SU-DHL-6 (cell line): Measurements from ENCODE around the gene CFAP161.

ENCODE experiments used
- H2AFZ ChIP-seq: fragments of 200-600 bp; sonication (generic); 2 replicates; pipeline ENCODE4 v1.6.1; 2014; ENCODE audit warnings: low read depth, mild to moderate bottlenecking, moderate library complexity, mixed read lengths, antibody characterized with exemption, low read length; ENCODE audit not compliant: severe bottlenecking
- H3F3A ChIP-seq: fragments of 200-600 bp; shearing (Covaris generic); 2 replicates; pipeline ENCODE4 v1.6.0; 2016; ENCODE audit warnings: antibody characterized with exemption, mild to moderate bottlenecking; ENCODE audit not compliant: insufficient read depth
- H3K27ac ChIP-seq: fragments of 200-600 bp; sonication (generic); 2 replicates; pipeline ENCODE4 v1.5.1; 2016; ENCODE audit warnings: low read depth, mild to moderate bottlenecking, low read length, moderate library complexity, mixed read lengths
- H3K27me3 ChIP-seq: fragments of 200-600 bp; sonication (generic), shearing (Covaris generic); 2 replicates; pipeline ENCODE4 v1.6.0; 2014; ENCODE audit warnings: mild to moderate bottlenecking, low read length
- H3K36me3 ChIP-seq: fragments of 200-600 bp; sonication (generic); 2 replicates; pipeline ENCODE4 v1.6.1; 2014; ENCODE audit warnings: mild to moderate bottlenecking, low read length, mixed read lengths
- H3K4me2 ChIP-seq: fragments of 300-600, 200-600 bp; shearing (Covaris generic), sonication (generic); 2 replicates; pipeline ENCODE4 v1.6.0; 2014; ENCODE audit warnings: low read length, low read depth, mild to moderate bottlenecking; ENCODE audit not compliant: poor library complexity, severe bottlenecking
- H3K4me3 ChIP-seq: fragments of 200-600 bp; sonication (generic); 2 replicates; pipeline ENCODE4 v1.5.1; 2014; ENCODE audit warnings: antibody characterized with exemption, low read length, mild to moderate bottlenecking, mixed read lengths; ENCODE audit not compliant: insufficient read depth, poor library complexity, severe bottlenecking
- H3K79me2 ChIP-seq: fragments of 200-600 bp; sonication (generic); 2 replicates; pipeline ENCODE4 v1.6.1; 2014; ENCODE audit warnings: mild to moderate bottlenecking, low read length, moderate library complexity; ENCODE audit not compliant: insufficient read depth
- H3K9ac ChIP-seq: fragments of 200-600 bp; sonication (generic); 2 replicates; pipeline ENCODE4 v1.7.0; 2014; ENCODE audit warnings: mild to moderate bottlenecking, low read length
- H3K9me2 ChIP-seq: fragments of 200-600 bp; sonication (generic); replicated peaks from 2 replicates; pipeline ENCODE4 v1.6.1; 2014; ENCODE audit warnings: low read length; ENCODE audit not compliant: insufficient read depth
- H3K9me3 ChIP-seq: fragments of 200-600 bp; sonication (generic); 2 replicates; pipeline ENCODE4 v1.6.1; 2014; ENCODE audit warnings: low read length, mixed read lengths; ENCODE audit not compliant: insufficient read depth
- H4K20me1 ChIP-seq: fragments of 200-600 bp; sonication (generic); 2 replicates; pipeline ENCODE4 v1.6.1; 2014; ENCODE audit warnings: low read depth, mild to moderate bottlenecking, antibody characterized with exemption, low read length, moderate library complexity, mixed read lengths
- EZH2phosphoT487 ChIP-seq: fragments of 200-600 bp; sonication (generic), shearing (Covaris generic); conservative IDR thresholded peaks from 2 replicates; pipeline ENCODE4 v1.6.1; 2018; ENCODE audit warnings: mild to moderate bottlenecking, antibody characterized with exemption, low read length, moderate library complexity, mixed read lengths
- TF ChIP-seq, protein P1 (sequence below): fragments of 200-600 bp; sonication (generic); IDR thresholded peaks from one replicate; pipeline ENCODE4 v1.5.1; 2017; ENCODE audit warnings: antibody characterized with exemption, mild to moderate bottlenecking, low read length, moderate library complexity; ENCODE audit not compliant: insufficient read depth, poor library complexity, severe bottlenecking

Gene CFAP161

DNA sequence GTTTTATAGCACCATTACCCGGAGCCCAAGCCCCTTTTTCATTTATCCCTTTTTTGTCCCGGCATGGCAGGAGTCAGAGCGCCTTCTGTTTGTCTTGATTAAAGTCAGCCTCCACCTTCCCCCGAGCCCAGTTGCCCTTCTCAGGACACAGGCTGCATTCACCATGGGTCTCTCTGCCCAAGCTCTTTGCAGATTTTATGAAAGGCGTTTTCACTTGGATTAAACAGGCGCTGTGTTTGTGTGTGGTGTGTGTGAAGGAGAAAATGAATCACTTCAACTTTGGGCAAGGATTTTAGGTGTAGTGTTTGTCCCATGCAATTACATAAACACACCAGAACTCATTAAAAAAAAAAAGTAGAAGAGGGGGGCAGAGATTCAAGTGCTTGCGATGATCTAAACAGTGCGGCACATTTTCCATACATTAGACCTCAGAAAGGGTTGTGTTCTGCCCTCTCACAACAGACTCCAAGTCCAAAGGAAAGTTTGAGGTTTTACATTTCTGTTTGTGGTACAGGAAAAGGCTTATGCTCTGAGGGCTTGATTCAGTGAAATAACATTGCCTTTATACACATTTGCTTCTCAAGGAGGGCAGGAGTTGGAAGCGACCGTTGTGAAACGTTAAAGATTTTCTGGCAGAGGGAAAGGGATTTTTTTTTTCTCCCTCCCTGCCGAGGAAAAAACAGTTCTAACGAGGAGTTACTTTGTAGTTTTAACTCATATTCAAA is 48.1 kb downstream of the CFAP161 start:
- H3K9me2 ChIP-seq, result no peaks in the 10 kb centered on the region
- no peaks in the 10 kb centered on the region for H3K27me3 ChIP-seq
- H3F3A ChIP-seq, result no peaks in the 10 kb centered on the region
- H3K4me3 ChIP-seq, result no peak overlapping the region
- no peaks in the 10 kb centered on the region for H4K20me1 ChIP-seq
- H2AFZ ChIP-seq, result no peak overlapping the region
- no peak overlapping the region for H3K9ac ChIP-seq
- H3K36me3 ChIP-seq, result no peaks in the 10 kb centered on the region
- no peak overlapping the region for H3K4me2 ChIP-seq
- no peak overlapping the region for H3K27ac ChIP-seq
- no peaks in the 10 kb centered on the region for H3K9me3 ChIP-seq
- H3K79me2 ChIP-seq, result no peaks in the 10 kb centered on the region
- TF ChIP-seq EZH2phosphoT487, result no peak
- TF ChIP-seq, protein P1, sequence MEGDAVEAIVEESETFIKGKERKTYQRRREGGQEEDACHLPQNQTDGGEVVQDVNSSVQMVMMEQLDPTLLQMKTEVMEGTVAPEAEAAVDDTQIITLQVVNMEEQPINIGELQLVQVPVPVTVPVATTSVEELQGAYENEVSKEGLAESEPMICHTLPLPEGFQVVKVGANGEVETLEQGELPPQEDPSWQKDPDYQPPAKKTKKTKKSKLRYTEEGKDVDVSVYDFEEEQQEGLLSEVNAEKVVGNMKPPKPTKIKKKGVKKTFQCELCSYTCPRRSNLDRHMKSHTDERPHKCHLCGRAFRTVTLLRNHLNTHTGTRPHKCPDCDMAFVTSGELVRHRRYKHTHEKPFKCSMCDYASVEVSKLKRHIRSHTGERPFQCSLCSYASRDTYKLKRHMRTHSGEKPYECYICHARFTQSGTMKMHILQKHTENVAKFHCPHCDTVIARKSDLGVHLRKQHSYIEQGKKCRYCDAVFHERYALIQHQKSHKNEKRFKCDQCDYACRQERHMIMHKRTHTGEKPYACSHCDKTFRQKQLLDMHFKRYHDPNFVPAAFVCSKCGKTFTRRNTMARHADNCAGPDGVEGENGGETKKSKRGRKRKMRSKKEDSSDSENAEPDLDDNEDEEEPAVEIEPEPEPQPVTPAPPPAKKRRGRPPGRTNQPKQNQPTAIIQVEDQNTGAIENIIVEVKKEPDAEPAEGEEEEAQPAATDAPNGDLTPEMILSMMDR, result no peak

DNA sequence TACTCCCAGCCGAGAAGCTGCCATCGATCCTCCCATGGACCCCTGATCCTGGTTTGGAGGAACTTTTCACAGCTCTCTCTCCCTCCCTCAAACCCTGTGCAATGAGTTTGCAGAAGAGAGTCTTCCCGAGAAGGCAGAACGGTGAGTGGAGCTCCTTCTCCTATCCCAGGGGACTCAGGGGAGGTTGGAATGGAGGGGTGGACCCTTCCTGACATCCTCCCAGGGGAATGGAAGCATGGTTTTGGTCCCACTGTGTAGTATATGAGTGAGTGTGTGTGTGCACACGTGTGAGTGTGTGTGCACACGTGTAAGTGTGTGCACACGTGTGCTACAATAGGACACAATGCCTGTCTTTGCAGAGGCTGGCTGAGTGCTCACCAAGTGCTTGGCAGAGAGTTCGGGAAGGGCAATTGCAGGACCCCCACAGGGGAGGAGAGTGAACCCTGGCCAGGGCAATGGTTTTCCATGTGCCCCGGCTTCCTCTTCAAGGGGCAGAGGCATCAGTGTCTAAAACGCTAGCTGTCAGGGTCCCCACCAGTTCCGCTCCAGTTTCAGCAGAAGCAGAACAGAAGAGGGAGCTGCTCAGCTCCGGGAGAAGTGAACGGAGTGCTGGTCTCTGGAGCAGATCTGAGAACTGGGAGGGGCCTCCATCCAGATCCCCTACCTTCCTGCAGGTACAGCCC is 48.8 kb downstream of the CFAP161 start:
- H2AFZ ChIP-seq, result no peak overlapping the region
- no peak overlapping the region for H3K27ac ChIP-seq
- no peak overlapping the region for H3K4me3 ChIP-seq
- no peaks in the 10 kb centered on the region for H3F3A ChIP-seq
- H3K36me3 ChIP-seq, result no peaks in the 10 kb centered on the region
- no peak overlapping the region for H3K9ac ChIP-seq
- H3K79me2 ChIP-seq, result no peaks in the 10 kb centered on the region
- H3K27me3 ChIP-seq, result no peaks in the 10 kb centered on the region
- no peak overlapping the region for H3K4me2 ChIP-seq
- H3K9me3 ChIP-seq, result no peaks in the 10 kb centered on the region
- no peaks in the 10 kb centered on the region for H3K9me2 ChIP-seq
- TF ChIP-seq, protein P1, result no peak
- TF ChIP-seq EZH2phosphoT487, result no peak
- no peaks in the 10 kb centered on the region for H4K20me1 ChIP-seq

DNA sequence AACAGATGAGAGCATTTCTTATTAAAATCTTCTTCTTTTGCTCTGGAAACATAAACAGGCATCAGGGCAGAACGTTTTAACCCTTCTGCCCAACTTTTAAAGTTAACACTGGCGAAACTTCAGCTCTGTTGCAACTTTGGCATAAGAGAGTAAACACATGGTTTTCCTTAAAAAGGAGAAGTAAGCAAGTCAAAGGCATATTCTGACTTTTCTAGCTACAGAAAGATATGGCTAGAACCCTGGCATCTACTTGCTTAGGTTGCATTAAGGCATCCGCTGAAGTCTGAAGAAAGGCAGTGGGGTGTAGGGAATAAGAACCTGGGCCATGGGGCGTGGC is 49.3 kb downstream of the CFAP161 start:
- no peak overlapping the region for H2AFZ ChIP-seq
- H3K4me2 ChIP-seq, result no peak overlapping the region
- no peaks in the 10 kb centered on the region for H3K27me3 ChIP-seq

DNA sequence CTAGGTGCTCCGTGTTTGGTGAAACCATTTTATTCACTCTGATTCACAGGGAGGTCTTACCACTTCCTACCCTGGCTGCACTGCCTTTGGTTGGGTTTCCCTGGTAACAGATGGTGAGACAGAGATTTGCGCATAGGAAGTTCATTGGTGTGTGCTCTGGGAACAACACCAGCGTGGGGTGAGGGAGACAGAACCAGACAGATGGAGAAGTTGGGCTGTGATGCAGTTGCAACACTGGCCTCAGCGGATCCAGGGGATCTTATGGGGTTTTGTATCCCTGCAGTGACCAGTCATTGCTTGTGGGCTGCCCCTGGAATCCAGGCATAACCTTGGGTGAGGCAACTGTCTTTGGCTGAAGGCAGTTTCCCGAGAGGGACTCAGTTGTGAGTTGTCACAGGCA is 50.1 kb downstream of the CFAP161 start:
- H3K27me3 ChIP-seq, result no peaks in the 10 kb centered on the region
- H3K4me3 ChIP-seq, result no peak overlapping the region
- TF ChIP-seq, protein P1, result no peak
- no peak for TF ChIP-seq EZH2phosphoT487
- H3F3A ChIP-seq, result no peaks in the 10 kb centered on the region
- H4K20me1 ChIP-seq, result no peaks in the 10 kb centered on the region
- H3K9me2 ChIP-seq, result no peaks in the 10 kb centered on the region
- H3K36me3 ChIP-seq, result no peaks in the 10 kb centered on the region
- no peak overlapping the region for H3K9ac ChIP-seq
- no peak overlapping the region for H3K4me2 ChIP-seq
- H3K9me3 ChIP-seq, result no peaks in the 10 kb centered on the region
- no peak overlapping the region for H3K27ac ChIP-seq
- H3K79me2 ChIP-seq, result no peaks in the 10 kb centered on the region
- no peak overlapping the region for H2AFZ ChIP-seq

More for the DNA sequence above, 49.3 kb downstream of the CFAP161 start:
- no peaks in the 10 kb centered on the region for H3K79me2 ChIP-seq
- H3F3A ChIP-seq, result no peaks in the 10 kb centered on the region
- H3K9ac ChIP-seq, result no peak overlapping the region
- no peak for TF ChIP-seq EZH2phosphoT487
- no peaks in the 10 kb centered on the region for H3K9me2 ChIP-seq
- no peak overlapping the region for H3K4me3 ChIP-seq
- H3K9me3 ChIP-seq, result no peaks in the 10 kb centered on the region
- H3K27ac ChIP-seq, result no peak overlapping the region
- no peaks in the 10 kb centered on the region for H4K20me1 ChIP-seq
- no peaks in the 10 kb centered on the region for H3K36me3 ChIP-seq
